Activated CD8-positive, alpha-beta T cell treated with anti-CD3 and anti-CD28 coated beads, Interleukin-2, amount 10 ng/mL, durations not matched to agents 7 days and 5 days (primary cell): ENCODE measurements around the gene CADPS2. TPM values are rescaled to one million over a fixed set of nuclear protein-coding genes. Genes with fewer than 3 reads are reported as not detected.

Experiments
- ATAC-seq: fragments of 150-1000 bp; cut with Tn5 transposase; one replicate; pipeline ENCODE4 v1.10.0; 2021; ENCODE audit warnings: moderate library complexity
- CTCF ChIA-PET: fragments of 350-600 bp; sonication (Branson Sonifier 250); formaldehyde crosslinking; loops from one replicate; lab custom pipeline; 2021; ENCODE audit warnings: antibody characterized with exemption; lab: Charles Lee
- POLR2A ChIA-PET: fragments of 350-600 bp; sonication (Branson Sonifier 250); formaldehyde crosslinking; loops from one replicate; lab custom pipeline; 2021; ENCODE audit warnings: antibody characterized with exemption; lab: Charles Lee
- DNase-seq: peaks from one replicate; pipeline ENCODE4 v3.0.0-alpha.2; 2020
- H3K27ac Mint-ChIP-seq: one replicate; pipeline ENCODE4 v1.8.0; 2021; ENCODE audit warnings: mild to moderate bottlenecking, mixed read lengths
- H3K27me3 Mint-ChIP-seq: one replicate; pipeline ENCODE4 v1.8.0; 2021; ENCODE audit warnings: low read depth, mixed read lengths
- H3K36me3 Mint-ChIP-seq: one replicate; pipeline ENCODE4 v1.8.0; 2021; ENCODE audit warnings: low read depth, mixed read lengths
- H3K4me1 Mint-ChIP-seq: one replicate; pipeline ENCODE4 v1.8.0; 2021; ENCODE audit warnings: low read depth, mixed read lengths
- H3K4me3 Mint-ChIP-seq: one replicate; pipeline ENCODE4 v1.8.0; 2021; ENCODE audit warnings: mild to moderate bottlenecking, mixed read lengths
- H3K9me3 Mint-ChIP-seq: one replicate; pipeline ENCODE4 v1.8.0; 2022; ENCODE audit warnings: mixed read lengths; ENCODE audit not compliant: insufficient read depth
- total RNA-seq, 2 experiments: library from RNA; stranded (reverse); gene quantifications; one replicate each; pipeline ENCODE4 v1.2.3, GENCODE V29; 2021

Gene CADPS2
- total RNA-seq, 2 experiments from 2014 or later = not detected

DNA sequence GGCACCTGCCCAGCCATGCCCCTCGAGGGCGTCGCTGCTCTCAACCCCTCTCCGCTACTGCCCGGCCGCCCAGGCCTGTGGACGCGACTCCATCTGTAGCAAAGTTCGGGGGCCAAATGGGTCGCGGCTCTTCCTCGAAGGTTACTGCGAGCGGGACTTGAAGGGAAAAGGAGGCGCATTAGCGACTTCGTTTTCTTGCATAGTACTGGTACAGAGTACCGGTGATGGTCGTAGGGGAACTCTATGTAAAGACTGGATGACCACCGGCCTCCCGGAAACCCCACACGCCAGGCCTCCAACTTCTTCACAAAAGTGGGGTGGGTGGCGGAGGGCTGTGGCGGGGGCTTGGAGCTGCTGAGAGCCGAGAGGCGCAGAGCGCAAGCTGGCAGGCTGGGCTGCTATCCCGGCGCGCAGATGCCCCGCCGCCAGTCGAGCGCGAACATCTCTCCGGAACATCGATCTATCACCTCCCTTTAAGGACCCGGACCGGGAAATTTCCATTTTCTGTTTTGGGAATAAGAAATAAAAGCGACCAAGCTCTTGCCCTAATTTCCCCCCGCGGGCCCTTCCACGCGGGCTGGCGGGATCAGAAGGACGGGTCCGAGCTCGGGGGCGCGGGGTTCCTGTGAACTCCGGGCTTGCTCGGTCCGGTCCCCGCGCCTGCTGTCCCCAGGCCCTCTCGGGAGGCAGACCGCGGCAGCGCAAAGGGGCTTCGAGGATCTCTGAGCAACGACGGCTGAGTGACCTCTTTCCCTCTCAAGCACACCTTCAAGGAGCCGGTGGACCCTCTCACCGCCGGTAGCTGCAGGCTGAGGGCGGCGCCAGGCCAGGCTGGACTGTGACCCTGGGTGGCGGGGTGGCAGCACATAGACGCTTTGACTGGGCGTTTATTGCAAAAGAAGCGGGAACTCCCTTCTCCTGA, 569.5 kb downstream of the CADPS2 start:
- DNase-seq (no peak), ATAC-seq (no peak)
- POLR2A ChIA-PET = no interaction called here
- Mint-ChIP-seq H3K9me3 (no peaks in the 10 kb centered on the region), H3K4me1 (no peaks in the 10 kb centered on the region), H3K27me3 (peaks cover 57% of the 10 kb centered on the region), H3K4me3 (no peak overlapping the region), H3K36me3 (peaks cover 6% of the 10 kb centered on the region), H3K27ac (no peak overlapping the region)
- CTCF ChIA-PET = no interaction called here

DNA sequence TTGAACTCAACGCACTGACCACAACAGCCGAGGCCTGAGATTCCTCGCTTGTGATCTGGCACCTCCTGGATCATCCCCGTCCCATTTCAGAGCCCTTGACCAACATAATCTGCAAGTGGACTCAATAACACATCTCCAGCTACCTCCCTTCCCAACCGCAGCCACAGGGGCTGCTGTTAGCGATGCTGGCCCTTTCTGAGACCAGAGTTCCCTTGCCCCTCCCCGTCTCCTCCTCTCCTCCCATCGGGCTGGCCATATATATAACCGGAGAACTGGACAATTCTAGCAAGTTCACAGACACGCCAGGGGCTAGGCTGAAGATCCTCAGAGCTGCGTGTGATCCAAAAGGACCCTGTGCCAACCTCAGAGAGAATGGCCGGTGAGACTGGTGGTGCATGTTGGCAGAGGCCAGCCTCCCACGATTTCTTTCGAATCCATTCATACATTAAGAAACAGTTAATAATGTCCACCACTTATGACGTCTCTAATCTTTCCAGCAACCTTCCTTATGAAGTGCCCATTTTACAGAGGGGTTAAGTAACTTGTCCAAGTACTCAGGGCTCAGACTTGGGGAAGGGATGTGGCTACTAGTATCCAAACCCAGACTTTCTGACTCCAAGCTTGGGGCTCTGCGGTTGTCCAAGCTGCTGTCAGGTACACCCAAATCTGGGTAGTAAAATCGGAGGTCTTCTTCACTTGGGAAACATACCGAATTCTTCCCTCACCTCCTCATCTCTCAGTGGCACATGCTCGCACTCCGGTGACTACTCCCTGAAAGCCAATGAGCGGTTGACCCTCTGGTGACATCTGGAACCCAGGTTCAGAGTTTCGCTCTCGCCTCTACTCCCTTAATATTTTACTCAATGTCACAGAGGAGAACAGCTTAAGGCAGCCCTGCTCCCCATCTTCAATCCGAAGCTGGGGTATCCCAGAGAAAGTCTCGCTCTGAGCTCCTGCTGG, 570.5 kb downstream of the CADPS2 start:
- Mint-ChIP-seq H3K9me3 (no peaks in the 10 kb centered on the region), H3K36me3 (peaks cover 9% of the 10 kb centered on the region), H3K4me1 (no peaks in the 10 kb centered on the region), H3K27me3 (peaks cover 64% of the 10 kb centered on the region), H3K4me3 (no peak overlapping the region), H3K27ac (no peak overlapping the region)
- DNase-seq (no peak), ATAC-seq (no peak)
- ChIA-PET POLR2A (no interaction called here), CTCF (no interaction called here)

DNA sequence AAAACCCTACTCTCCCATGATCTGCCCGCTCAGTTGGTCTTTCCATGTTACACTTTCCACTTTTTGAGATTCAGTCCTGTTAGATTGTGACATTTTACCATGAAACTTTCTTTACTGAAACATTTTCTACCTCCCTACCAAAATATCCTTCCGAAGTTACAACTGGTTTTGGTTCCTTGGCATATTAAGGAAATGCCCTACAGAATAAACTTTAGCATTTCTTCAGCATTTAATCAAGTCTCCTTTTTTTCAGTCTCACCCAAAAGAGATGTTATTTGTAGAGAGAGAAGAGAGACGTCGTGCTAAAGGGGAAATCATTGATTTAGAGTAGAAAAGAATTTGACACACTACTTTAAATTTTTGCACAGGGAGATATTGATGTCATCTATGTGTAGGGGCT, 572.0 kb downstream of the CADPS2 start:
- ChIA-PET POLR2A (no interaction called here), CTCF (no interaction called here)
- no peak overlapping the region for H3K27ac Mint-ChIP-seq
- ATAC-seq (no peak), DNase-seq (no peak)
- H3K9me3 Mint-ChIP-seq = no peaks in the 10 kb centered on the region
- no peak overlapping the region for H3K4me3 Mint-ChIP-seq
- H3K27me3 Mint-ChIP-seq = peaks cover 74% of the 10 kb centered on the region
- H3K36me3 Mint-ChIP-seq = peaks cover 9% of the 10 kb centered on the region
- H3K4me1 Mint-ChIP-seq = no peaks in the 10 kb centered on the region

DNA sequence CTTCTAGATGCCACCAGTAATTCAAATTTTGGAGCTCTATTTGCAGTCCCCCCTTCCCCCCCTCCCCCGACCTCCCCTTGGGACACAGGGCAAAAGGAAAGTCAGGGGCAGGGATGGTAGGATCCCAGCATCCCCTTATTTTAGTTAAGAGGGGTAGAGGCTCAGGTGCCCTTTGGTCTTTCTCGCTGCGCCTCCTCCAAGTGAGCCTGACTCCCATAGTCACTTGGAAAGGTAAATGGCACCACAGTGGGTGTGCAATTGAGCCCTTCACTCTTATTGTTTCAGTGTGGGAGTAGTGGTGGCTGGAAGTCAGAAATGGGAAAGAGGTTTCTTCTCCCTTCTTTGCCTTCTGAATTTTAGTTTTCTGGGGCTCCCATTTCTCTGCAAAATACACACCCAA, 573.5 kb downstream of the CADPS2 start:
- no peak for ATAC-seq
- ChIA-PET POLR2A (no interaction called here), CTCF (no interaction called here)
- peaks cover 9% of the 10 kb centered on the region for H3K36me3 Mint-ChIP-seq
- no peak for DNase-seq
- H3K27ac Mint-ChIP-seq = no peak overlapping the region
- peaks cover 75% of the 10 kb centered on the region for H3K27me3 Mint-ChIP-seq
- no peaks in the 10 kb centered on the region for H3K4me1 Mint-ChIP-seq
- H3K4me3 Mint-ChIP-seq = no peak overlapping the region
- H3K9me3 Mint-ChIP-seq = no peaks in the 10 kb centered on the region

DNA sequence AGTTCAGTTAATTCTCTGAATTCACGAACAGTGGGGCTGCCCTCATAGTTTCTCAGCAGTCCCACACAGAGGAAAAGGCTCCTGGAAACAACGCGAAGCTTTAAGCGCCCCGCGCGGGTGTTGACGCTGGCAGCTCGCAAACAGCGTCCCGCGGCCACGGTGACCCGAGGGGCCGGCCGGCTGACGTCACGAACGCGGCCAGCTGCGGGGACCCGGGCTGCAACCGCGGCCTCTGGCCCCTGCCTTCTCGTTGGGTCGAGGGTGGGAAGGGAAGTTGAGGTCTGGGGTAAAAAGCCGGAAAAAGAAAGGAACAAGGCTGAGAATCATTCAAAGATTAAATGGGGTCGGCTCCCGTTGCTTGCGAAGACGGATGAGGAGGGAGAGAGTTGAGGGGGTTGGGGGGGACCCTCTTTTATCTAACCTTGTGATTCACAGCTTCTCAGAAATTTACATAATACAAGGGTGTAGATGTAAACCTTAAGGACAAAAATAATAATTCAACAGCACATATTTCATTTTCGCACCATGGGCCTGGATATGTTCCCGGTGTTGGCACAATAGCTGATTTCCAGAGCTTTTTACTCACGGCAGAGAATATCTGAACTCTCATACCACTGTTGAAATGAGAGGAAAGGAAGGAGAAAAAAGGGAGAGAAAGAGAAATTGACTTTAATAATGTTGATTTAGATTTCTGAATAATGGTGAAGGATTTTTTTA, 574.4 kb downstream of the CADPS2 start:
- Mint-ChIP-seq H3K9me3 (no peaks in the 10 kb centered on the region), H3K4me3 (no peak overlapping the region), H3K36me3 (peaks cover 9% of the 10 kb centered on the region), H3K4me1 (no peaks in the 10 kb centered on the region), H3K27ac (no peak overlapping the region), H3K27me3 (peaks cover 74% of the 10 kb centered on the region)
- ChIA-PET POLR2A (no interaction called here), CTCF (no interaction called here)
- ATAC-seq = no peak
- DNase-seq = no peak

DNA sequence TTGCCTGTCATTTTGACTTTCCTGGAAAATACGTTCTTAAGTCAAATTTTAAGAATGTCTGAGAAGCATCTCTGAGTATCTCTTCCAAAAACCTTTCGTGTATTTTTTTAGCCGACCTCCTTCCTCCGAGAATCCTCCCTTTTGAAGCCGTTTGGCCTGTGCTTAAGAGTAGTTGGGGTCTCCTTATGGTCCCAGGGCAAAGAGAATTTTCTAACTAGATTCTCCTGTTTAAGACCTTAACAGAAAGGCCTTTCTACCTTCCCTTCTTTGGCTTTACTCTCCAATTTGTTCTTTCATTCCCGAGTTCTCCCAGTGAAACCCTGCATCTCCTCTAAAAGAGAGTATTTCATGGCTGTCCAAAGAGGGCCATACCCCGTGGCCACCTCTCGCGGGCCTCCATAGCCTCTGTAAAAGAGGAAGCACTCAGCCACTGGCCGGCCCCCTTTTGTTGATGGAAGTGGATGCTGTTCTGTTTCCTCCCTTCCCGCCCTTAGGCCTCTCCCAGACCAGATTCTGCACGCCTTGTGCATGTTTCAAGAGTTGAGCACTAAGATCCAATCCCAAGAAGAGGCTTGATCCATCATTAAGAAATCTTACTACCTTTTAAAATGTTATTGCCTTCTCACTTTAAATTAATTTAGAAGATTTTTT, 575.1 kb downstream of the CADPS2 start:
- Mint-ChIP-seq H3K36me3 (peaks cover 9% of the 10 kb centered on the region), H3K4me3 (no peak overlapping the region), H3K27ac (no peak overlapping the region), H3K27me3 (peaks cover 73% of the 10 kb centered on the region), H3K9me3 (no peaks in the 10 kb centered on the region), H3K4me1 (no peaks in the 10 kb centered on the region)
- ATAC-seq = no peak
- ChIA-PET CTCF (no interaction called here), POLR2A (no interaction called here)
- no peak for DNase-seq

DNA sequence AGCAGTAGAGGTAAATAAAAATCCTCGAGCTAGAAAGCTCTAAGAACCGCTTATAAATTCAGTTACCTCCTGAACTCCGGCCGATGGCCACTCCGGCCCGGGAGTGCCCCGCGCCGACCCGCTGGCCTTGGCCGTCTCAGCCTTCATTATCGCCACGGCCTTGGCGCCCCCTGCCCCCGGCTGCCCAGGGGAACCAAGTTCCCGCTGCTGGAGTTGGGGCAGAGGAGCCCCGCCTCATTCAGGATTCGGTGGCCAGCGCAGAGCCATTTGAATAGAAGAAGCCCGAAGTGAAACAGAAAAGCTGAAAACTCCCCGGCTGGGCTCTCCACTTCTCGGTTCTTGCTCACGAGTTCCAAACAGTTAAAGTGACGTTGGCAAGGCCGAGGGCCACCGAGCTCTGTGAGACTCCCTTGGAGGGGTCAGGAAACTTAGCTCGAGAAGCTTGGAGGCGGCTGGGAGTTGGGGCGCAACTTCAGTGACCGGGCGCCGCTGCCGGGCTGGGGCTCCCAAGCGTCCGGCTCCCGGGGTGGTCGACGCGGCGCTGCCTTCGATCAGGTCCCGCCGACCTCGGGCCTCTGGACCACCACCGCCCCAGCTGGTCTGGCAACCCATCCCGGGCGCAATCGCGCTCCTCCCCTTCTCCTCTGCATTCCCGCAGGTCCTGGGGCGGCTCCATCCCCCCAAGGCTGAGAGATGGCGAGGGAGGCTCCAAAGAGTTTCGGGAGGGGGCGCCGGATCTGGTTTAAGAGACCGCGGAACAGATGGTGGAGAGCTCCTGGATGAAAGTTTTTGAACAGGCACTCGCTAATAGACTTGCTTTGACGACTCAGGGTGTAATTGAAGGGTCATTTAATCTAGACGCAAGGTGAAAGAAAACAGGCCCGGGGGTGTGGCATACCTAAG, 575.9 kb downstream of the CADPS2 start:
- DNase-seq (no peak), ATAC-seq (no peak)
- Mint-ChIP-seq H3K27ac (no peak overlapping the region), H3K4me3 (no peak overlapping the region), H3K9me3 (no peaks in the 10 kb centered on the region), H3K36me3 (peaks cover 9% of the 10 kb centered on the region), H3K27me3 (peaks cover 73% of the 10 kb centered on the region), H3K4me1 (no peaks in the 10 kb centered on the region)
- CTCF ChIA-PET = no interaction called here
- POLR2A ChIA-PET = no interaction called here

DNA sequence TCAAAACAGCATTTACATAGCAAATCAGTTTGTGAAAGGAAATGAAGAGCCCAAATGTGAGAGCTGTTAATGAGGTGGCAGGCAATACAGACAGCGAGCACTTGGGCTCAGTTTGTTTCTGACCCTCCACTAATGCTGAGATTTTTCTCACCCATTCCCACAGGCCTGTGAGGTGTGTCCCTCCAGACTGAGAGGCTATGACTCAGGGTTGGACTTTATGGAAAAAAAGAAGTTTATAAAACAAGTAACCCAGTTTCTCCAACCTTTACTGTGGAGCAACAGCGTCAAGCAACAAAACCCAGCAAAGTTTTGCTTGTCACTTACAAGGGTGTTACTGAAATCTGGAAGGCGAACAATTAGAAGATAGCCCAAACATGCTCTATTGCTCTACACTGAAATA, 576.8 kb downstream of the CADPS2 start:
- H3K36me3 Mint-ChIP-seq = peaks cover 9% of the 10 kb centered on the region
- no peaks in the 10 kb centered on the region for H3K9me3 Mint-ChIP-seq
- H3K4me1 Mint-ChIP-seq = no peaks in the 10 kb centered on the region
- ChIA-PET POLR2A (no interaction called here), CTCF (no interaction called here)
- no peak overlapping the region for H3K27ac Mint-ChIP-seq
- ATAC-seq (no peak), DNase-seq (no peak)
- no peak overlapping the region for H3K4me3 Mint-ChIP-seq
- H3K27me3 Mint-ChIP-seq = peaks cover 72% of the 10 kb centered on the region

DNA sequence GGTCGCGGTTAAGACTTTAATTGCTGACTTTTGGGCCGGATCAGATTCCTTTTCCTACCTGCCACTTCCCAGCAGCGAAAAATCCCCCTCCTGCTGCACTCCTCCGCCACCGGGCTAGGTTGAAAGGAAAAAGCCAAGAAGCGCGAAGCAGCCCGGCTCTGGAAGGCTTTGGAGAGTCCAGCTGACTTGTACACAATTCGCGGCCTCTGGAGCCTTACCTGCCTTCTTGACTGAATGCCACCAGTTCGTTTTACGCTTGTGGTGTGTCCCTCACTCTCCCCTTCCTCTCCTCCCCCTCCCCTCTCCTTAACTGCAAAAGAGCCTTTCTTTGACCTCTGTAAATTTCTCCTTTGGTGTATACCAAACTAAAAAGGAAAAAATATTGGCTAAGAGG, 579.0 kb downstream of the CADPS2 start:
- Mint-ChIP-seq H3K27me3 (peaks cover 79% of the 10 kb centered on the region), H3K4me3 (no peak overlapping the region), H3K9me3 (no peaks in the 10 kb centered on the region), H3K36me3 (peaks cover 14% of the 10 kb centered on the region), H3K4me1 (peaks cover 2% of the 10 kb centered on the region), H3K27ac (no peak overlapping the region)
- no peak for ATAC-seq
- ChIA-PET CTCF (no interaction called here), POLR2A (no interaction called here)
- no peak for DNase-seq

DNA sequence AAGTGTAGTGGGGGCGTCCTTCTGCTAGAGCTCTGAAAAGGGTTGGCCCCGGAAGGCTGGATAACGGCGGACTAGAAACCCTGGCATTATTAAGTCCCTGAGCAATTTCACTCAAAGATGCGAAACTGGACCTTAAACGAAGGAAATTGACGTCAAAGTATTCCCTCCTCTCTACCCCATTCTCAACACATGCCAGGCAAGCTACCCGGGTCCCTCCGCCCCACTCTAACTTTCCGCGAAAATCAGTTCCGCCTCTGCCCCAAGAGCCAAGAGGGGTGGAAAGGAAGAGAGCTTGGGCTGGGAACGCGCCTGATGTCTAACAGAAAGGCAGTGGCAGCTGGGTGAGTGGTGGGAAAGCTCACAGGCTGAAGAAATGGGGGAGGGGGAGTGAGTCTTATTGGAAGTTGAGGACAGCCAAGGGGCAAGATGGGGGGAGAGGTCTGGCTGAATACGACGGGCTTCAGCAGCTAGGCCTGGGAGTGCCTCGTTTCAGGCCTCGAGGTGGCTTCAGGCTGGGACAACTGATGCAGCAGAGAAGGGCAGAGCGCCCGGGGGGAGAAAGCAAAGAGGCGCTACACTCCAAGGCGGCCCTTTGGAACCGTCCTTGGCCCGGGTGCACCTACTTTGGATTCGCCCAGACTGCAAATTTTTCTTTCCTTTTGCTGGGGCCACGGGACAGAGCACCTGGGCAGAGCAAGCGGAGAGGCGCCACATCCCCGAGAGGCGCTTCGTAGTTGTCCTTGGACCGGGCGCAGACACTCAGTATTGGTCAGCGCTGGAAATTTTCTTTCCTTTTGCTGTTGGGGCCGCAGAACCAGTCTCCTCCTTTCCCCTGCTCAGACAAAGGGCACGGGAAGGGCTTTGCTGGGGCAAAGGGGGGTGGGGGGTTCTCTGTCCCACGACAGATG, 579.7 kb downstream of the CADPS2 start:
- ChIA-PET CTCF (no interaction called here), POLR2A (no interaction called here)
- no peak overlapping the region for H3K27ac Mint-ChIP-seq

More for the DNA sequence above, 579.7 kb downstream of the CADPS2 start:
- Mint-ChIP-seq H3K9me3 (peaks cover under 1% of the 10 kb centered on the region), H3K27me3 (peaks cover 78% of the 10 kb centered on the region), H3K36me3 (peaks cover 14% of the 10 kb centered on the region), H3K4me3 (no peak overlapping the region), H3K4me1 (peaks cover 2% of the 10 kb centered on the region)
- ATAC-seq (no peak), DNase-seq (no peak)
